ENCODE results near the gene SCGB1A1.
"Not testable (repeated sequence)": the region's sequence is repeated elsewhere in the genome, so short reads cannot be mapped to it uniquely, and the experiment has no call there.

SCGB1A1 gene

DNA sequence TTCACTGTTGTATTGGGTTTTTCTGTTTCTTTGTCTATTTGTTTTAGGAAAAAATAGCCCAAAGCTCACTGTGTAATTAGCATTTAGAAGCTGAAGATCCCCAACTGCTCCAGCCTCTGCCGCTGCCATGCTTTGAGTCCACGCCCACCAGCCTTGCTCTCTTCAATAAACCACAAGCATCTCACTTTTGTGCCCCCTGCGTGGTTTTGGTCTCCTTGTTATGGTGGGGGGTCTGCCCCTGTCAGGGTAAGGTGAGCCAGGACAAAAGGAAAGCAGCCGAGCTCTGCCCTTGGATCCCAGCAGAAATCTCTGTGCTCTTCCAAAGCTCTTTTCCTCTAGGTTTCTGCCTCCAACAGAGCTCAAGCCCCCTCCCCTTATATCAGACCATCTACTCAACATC lies 4.2 kb downstream of the SCGB1A1 start:
- DNase-seq: no peak

DNA sequence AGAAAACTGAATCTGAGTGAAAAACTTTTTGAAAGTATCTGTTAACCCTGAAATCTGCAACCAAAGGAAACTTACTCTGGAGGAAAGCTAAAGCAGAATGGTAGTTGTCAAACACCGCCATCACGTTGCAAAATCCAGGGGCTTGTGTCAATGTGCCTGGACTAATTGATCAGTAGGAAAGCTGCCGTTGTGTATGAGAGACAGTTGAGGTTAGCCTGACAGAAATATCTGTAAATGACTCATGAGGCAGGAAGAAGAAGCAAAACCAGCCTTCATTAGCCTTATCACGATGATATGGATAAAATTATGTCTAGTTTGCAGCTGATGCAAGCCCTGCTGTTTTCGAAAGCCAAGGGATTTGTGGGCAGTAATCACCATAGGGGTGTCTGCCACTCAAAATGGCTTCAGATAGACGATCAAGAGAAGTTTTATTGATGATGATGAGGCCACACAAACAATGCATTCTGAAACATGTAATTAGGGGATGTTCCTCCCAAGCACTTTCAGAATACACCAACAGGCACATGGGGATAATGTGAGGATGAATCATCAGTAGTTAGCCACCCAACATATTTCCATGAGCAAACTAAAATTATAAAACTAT lies 8.9 kb downstream of the SCGB1A1 start:
- DNase-seq: no peak

- no peak for DNase-seq
These were observed 10.2 kb downstream of the SCGB1A1 start for GRCh38 chr11:62428871-62429560.

- DNase-seq: no peak
These were observed 11.6 kb downstream of the SCGB1A1 start for GRCh38 chr11:62430425-62430824.

DNA sequence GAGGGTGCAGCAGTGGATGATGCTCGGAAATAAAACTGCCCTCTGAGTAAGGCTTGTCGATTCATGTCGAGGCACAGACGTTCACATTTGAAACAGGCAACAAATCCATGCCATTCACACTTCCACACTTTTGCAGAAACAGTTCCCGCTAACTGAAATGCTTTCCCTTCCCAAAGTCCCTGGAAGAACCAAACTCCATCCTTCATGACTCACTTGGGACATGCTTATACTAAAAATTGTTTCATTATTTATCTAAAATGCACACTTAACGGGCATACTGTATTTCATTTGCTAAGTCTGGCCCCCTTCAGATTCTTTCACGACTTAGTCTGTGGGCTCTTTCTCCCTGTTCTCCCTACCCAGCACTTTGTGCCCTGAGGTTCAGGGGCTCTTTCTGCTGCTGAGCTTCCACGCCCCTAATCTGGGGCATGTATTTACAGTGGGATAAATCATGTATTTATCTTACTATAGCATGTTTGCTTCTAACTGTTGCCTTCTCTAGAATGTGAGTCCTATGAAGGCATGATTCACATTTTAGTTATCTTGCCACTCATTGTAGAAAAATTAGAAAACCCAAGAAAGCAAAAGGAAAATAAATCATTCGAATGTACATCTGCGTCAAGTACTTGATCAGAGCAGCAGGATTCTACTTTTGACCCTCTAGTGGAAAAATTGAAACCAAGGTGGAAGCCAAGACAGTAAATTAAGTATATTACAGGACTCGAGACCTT lies 12.5 kb downstream of the SCGB1A1 start:
- no peak for DNase-seq

DNA sequence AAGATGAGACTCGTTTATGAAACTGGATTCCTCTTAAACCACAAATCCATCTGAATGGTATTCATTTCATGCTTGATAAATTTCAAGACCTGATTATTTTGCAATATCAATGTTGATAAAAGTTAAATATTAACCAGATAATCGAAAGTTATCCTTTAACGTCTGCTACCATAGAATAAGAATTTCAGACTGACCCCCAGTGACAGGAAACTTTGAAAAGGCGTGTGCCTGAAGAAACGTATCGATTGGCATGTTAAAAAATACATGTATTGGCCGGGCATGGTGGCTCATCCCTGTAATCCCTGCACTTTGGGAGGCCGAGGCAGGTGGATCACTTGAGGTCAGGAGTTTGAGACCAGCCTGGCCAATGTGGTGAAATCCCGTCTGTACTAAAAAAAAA lies 13.9 kb downstream of the SCGB1A1 start:
- DNase-seq: no peak

GRCh38 chr11:62433141-62433903 lies 14.5 kb downstream of the SCGB1A1 start:
- peak; percentile 39 for DNase-seq

GRCh38 chr11:62433904-62434276 lies 15.1 kb downstream of the SCGB1A1 start:
- DNase-seq: peak; percentile 16

- DNase-seq: no peak
These were observed 17.2 kb downstream of the SCGB1A1 start for GRCh38 chr11:62435846-62436660.

- no peak for DNase-seq
These were observed 18.8 kb downstream of the SCGB1A1 start for GRCh38 chr11:62437616-62438015.

- no peak for DNase-seq
These were observed 19.8 kb downstream of the SCGB1A1 start for GRCh38 chr11:62438641-62439040.

- no peak for DNase-seq
These were observed 21.2 kb downstream of the SCGB1A1 start for GRCh38 chr11:62439785-62440602.

GRCh38 chr11:62443390-62444235 lies 24.8 kb downstream of the SCGB1A1 start:
- DNase-seq: peak; percentile 18

DNA sequence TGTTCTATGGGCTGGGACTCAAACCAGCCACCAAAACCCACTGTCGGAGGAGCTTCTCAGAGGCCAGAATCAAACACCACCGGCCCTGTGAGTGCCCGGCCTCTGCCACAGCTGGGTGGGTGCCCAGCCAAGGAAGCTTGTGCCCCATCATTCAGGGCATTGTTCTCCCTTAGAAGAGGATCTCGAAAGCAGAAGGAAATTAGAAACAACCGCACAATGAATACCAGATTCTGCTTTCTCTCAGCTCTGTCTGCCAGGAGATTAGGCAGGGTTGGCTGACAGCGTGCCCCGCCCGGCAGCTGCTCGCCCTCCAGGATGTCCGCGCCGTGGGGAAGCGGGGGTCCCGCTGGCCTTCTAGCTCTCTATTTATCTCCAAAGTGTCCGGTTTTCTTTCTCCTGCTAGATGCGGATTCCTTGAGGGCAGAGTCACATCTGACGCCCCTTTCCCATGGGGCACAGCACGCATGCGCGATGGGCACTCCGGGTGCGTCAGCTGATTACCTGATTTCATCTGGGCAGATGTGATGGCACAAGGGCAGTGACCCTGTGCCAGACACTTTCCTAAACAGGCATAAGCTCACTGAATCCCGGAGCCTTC lies 25.5 kb downstream of the SCGB1A1 start:
- DNase-seq: peak; percentile 75

DNA sequence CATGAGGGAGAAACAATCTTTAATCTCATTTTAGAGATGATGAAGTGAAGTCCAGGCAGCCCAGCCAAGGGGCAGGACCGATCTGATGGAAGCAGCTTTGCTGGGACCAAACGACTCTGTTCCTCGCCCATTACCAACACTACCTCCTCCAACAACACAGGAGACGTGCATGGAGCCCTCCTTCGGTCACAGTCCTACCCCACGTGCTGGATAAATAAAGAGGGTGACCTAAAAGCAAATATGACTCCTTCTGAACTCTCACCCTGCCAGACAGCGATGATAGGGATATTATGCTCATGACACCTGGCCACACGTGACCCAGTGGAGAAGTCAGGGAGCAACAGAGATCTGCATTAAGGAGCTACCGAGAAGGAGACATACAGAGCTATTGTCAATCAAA lies 26.0 kb downstream of the SCGB1A1 start:
- DNase-seq: no peak

GRCh38 chr11:62445314-62445740 lies 26.5 kb downstream of the SCGB1A1 start:
- DNase-seq: no peak

DNA sequence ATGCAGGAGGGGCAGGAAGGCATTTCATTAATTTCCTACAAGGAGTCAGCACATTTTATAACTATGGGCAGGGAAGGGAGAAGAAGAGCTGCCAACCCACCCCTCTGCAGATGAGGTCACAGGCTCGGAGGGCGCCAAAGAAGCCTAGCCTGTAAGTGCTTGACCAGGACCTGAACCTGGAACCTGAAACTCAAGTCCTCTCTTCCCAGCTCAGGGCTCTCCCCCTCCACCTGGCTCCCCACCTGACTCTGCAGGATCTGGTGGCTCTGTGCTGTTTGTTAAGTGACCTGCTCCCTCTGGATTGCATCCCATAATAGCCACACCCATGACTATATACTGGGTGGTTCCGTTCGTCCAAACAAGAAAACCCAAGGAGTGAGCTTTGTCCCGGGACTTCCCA lies 27.3 kb downstream of the SCGB1A1 start:
- DNase-seq: no peak

GRCh38 chr11:62449451-62449851 lies 30.6 kb downstream of the SCGB1A1 start:
- no peak for DNase-seq

- DNase-seq: not testable (repeated sequence)
These were observed 31.1 kb downstream of the SCGB1A1 start for GRCh38 chr11:62449912-62450311.

All from retina (tissue), 1 donor.